LNCAP (cell line): Measurements from ENCODE around the gene PLIN4.

ENCODE experiments used
- CTCF ChIP-seq: fragments of 450-650 bp; IDR thresholded peaks from 2 replicates; pipeline ENCODE4 v1.5.1; 2017; ENCODE audit warnings: mild to moderate bottlenecking

The PLIN4 gene

DNA sequence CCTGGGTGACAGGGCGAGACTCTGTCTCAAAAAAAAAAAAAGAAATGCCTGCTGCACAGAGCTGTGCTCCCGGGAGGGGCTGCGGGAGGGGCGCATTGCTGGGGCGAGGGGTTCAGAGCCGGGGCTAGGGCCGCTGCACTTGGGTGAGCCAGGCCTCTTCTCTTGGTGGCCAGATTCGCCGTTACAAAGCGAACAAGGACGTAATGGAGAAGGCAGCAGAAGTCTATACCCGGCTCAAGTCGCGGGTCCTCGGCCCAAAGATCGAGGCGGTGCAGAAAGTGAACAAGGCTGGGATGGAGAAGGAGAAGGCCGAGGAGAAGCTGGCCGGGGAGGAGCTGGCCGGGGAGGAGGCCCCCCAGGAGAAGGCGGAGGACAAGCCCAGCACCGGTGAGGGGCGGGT is 19.0 kb downstream of the PLIN4 start:
- no peak for TF ChIP-seq CTCF

GRCh38 chr19:4498694-4499093 is 19.6 kb downstream of the PLIN4 start:
- no peak for TF ChIP-seq CTCF

DNA sequence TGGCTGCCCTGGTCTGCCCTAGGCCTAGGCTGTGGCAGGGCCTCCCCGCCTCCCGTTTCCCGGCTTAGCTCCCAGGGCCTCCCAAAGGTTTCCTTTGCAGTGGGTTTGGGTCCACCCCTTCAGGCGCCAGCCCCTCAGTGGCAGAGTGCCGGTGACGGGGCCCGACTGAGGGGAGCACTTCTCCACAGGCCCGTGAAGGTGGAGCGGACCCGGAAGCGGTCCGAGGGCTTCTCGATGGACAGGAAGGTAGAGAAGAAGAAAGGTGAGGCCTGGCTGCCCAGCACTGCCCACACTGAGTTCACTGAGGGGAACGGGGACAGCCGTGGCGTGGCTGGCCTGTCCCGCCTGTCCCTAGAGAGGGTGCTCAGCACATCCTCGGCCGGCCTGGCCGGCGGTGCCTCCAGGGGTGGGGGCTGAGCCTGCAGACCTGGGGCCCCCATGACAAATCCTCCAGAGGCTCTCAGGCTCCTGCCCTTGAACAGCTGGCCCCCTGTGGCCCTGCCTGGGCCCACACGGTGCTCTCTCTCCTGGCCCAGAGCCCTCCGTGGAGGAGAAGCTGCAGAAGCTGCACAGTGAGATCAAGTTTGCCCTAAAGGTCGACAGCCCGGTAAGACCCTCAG is 20.4 kb downstream of the PLIN4 start:
- TF ChIP-seq CTCF, result no peak

- TF ChIP-seq CTCF, result no peak
Measured at GRCh38 chr19:4496304-4496703, 22.0 kb downstream of the PLIN4 start.

DNA sequence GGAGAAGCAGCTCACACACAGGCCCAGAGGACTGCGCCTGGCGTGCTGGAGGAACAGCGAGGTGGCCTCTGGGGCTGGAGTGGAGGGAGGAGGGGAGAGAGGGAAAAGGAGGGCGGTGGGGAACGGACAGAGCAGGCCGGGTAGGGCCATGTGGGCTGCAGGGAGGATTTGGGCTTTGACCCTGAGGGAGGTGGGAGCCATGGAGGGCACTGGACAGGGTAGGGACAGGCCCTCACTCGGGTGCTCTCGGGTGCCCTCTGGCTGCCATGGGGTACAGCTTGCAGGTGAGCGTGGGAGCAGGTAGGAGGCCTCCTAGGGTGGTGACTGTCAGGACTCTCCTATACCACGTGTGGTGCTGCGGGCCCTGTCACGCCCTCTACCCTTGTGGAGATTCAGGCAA is 22.8 kb downstream of the PLIN4 start:
- peak; percentile 49 for TF ChIP-seq CTCF

DNA sequence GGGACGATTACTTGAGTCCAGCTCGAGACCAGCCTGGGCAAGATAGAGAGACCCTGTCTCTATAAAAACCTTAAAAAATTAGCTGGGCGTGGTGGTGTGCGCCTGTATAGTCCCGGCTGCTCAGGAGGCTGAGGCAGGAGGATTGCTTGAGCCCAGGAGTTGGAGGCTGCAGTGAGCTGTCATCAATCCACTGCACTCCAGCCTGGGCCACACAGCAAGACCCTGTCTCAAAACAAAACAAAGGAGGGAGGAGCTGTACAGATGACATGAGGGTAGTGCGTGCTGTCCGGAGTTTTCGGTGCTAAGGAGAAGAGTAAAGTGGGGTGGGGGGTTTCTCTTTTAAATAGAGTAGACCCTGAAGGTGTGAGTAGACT is 23.6 kb downstream of the PLIN4 start:
- TF ChIP-seq CTCF, result no peak

GRCh38 chr19:4493929-4494690 is 24.2 kb downstream of the PLIN4 start:
- no peak for TF ChIP-seq CTCF
